ENCODE results near the gene ENTPD7.
"Not testable (repeated sequence)": the region's sequence is repeated elsewhere in the genome, so short reads cannot be mapped to it uniquely, and the experiment has no call there.

ENTPD7 gene

GRCh38 chr10:99740933-99741559 is 81.7 kb downstream of the ENTPD7 start:
- no peaks in the 10 kb centered on the region for H3K4me1 ChIP-seq (ENCODE audit: control insufficient read depth in 1 of 2, insufficient read depth in 1 of 2, low read depth in 1 of 2, low read length in 1 of 2)
- H3K9me3 ChIP-seq = peaks cover 4% of the 10 kb centered on the region
- no peak overlapping the region for H3K4me3 ChIP-seq (ENCODE audit: low read depth in 1 of 2, low read length in 1 of 2)
- no peak for TF ChIP-seq CTCF (IDR thresholded peaks at IDR 0.05)
- no peak overlapping the region for H3K27ac ChIP-seq
- peaks cover 83% of the 10 kb centered on the region for H3K36me3 ChIP-seq
- H3K27me3 ChIP-seq = no peaks in the 10 kb centered on the region

GRCh38 chr10:99742254-99742653 is 82.9 kb downstream of the ENTPD7 start:
- peaks cover 82% of the 10 kb centered on the region for H3K36me3 ChIP-seq
- no peaks in the 10 kb centered on the region for H3K4me1 ChIP-seq (ENCODE audit: control insufficient read depth in 1 of 2, insufficient read depth in 1 of 2, low read depth in 1 of 2, low read length in 1 of 2)
- peaks cover 4% of the 10 kb centered on the region for H3K9me3 ChIP-seq
- TF ChIP-seq CTCF (IDR thresholded peaks at IDR 0.05) = no peak
- H3K4me3 ChIP-seq (ENCODE audit: low read depth in 1 of 2, low read length in 1 of 2) = no peak overlapping the region
- H3K27ac ChIP-seq = no peak overlapping the region
- no peaks in the 10 kb centered on the region for H3K27me3 ChIP-seq

- Histone ChIP-seq H3K27ac (no peak overlapping the region), H3K4me1 (ENCODE audit: control insufficient read depth in 1 of 2, insufficient read depth in 1 of 2, low read depth in 1 of 2, low read length in 1 of 2) (no peaks in the 10 kb centered on the region), H3K36me3 (peaks cover 82% of the 10 kb centered on the region), H3K9me3 (peaks cover 4% of the 10 kb centered on the region), H3K4me3 (ENCODE audit: low read depth in 1 of 2, low read length in 1 of 2) (no peak overlapping the region), H3K27me3 (no peaks in the 10 kb centered on the region)
- no peak for TF ChIP-seq CTCF (IDR thresholded peaks at IDR 0.05)
Observed at GRCh38 chr10:99742701-99743100, 83.4 kb downstream of the ENTPD7 start.

- Histone ChIP-seq H3K9me3 (peaks cover 4% of the 10 kb centered on the region), H3K36me3 (peaks cover 88% of the 10 kb centered on the region), H3K27me3 (no peaks in the 10 kb centered on the region), H3K27ac (no peak overlapping the region), H3K4me3 (ENCODE audit: low read depth in 1 of 2, low read length in 1 of 2) (no peak overlapping the region), H3K4me1 (ENCODE audit: control insufficient read depth in 1 of 2, insufficient read depth in 1 of 2, low read depth in 1 of 2, low read length in 1 of 2) (no peaks in the 10 kb centered on the region)
- TF ChIP-seq CTCF (IDR thresholded peaks at IDR 0.05) = no peak
Observed at GRCh38 chr10:99743841-99744240, 84.5 kb downstream of the ENTPD7 start.

GRCh38 chr10:99746166-99746565 is 86.9 kb downstream of the ENTPD7 start:
- not testable (repeated sequence) for H3K9me3 ChIP-seq; H3K27me3 ChIP-seq; H3K27ac ChIP-seq; H3K4me1 ChIP-seq (ENCODE audit: control insufficient read depth in 1 of 2, insufficient read depth in 1 of 2, low read depth in 1 of 2, low read length in 1 of 2); H3K4me3 ChIP-seq (ENCODE audit: low read depth in 1 of 2, low read length in 1 of 2)
- peaks cover 96% of the 10 kb centered on the region for H3K36me3 ChIP-seq

- Histone ChIP-seq H3K27me3 (no peaks in the 10 kb centered on the region), H3K4me1 (ENCODE audit: control insufficient read depth in 1 of 2, insufficient read depth in 1 of 2, low read depth in 1 of 2, low read length in 1 of 2) (peaks cover 7 to 15% of the 10 kb centered on the region in 2 experiments), H3K36me3 (peaks cover 94% of the 10 kb centered on the region), H3K4me3 (ENCODE audit: low read depth in 1 of 2, low read length in 1 of 2) (no peak overlapping the region), H3K9me3 (no peaks in the 10 kb centered on the region), H3K27ac (no peak overlapping the region)
- no peak for TF ChIP-seq CTCF (IDR thresholded peaks at IDR 0.05)
Observed at GRCh38 chr10:99748823-99749451, 89.6 kb downstream of the ENTPD7 start.
